HCT116 (cell line): Measurements from ENCODE around the gene OSBPL1A. TPM values are rescaled to one million over a fixed set of nuclear protein-coding genes. Genes with fewer than 3 reads are reported as not detected.

ENCODE experiments used
- ATAC-seq: fragments of 200-7000 bp; cut with Tn5 transposase; 2 replicates; pipeline ENCODE4 v1.9.1; 2020; ENCODE audit warnings: mild to moderate bottlenecking, moderate library complexity
- BruUV-seq: library from RNA; stranded (reverse); fragments of 400-500 nt; replicated peaks from 2 replicates; lab custom pipeline; 2021; lab: Mats Ljungman, UMichigan
- CTCF ChIA-PET: fragments of 300-600 bp; sonication (Branson Sonifier 250); formaldehyde crosslinking; loops from one replicate; lab custom pipeline; 2021; ENCODE audit warnings: antibody characterized with exemption; lab: Charles Lee
- POLR2A ChIA-PET: fragments of 300-600, 350-600 bp; sonication (Branson Sonifier 250); formaldehyde crosslinking; loops from one replicate; lab custom pipeline; 2021; ENCODE audit warnings: antibody characterized with exemption; lab: Charles Lee
- RAD21 ChIA-PET, 2 experiments: fragments of 300-600 bp; sonication (Branson Sonifier 250); formaldehyde crosslinking; loops; one replicate each; lab custom pipeline; 2023; ENCODE audit warnings: low total read pairs in 2 of 2; ENCODE audit not compliant: uncharacterized antibody in 2 of 2, unreplicated experiment in 2 of 2, low non-redundant PET in 1 of 2; lab: Charles Lee
- DNase-seq: peaks from one replicate; pipeline ENCODE4 v3.0.0-alpha.2; 2010; ENCODE audit warnings: low read depth, low spot score
- H2AFZ ChIP-seq: fragments of 200-600 bp; shearing (Covaris generic), sonication (generic); 2 replicates; pipeline ENCODE4 v1.6.1; 2017; ENCODE audit warnings: low read depth, mixed run types, mixed read lengths, antibody characterized with exemption, low read length; ENCODE audit not compliant: poor library complexity, severe bottlenecking
- H3K27ac ChIP-seq: 2 replicates; pipeline ENCODE4 v1.5.1; 2012; ENCODE audit warnings: low read depth, low read length
- H3K27me3 ChIP-seq: fragments of 200-600 bp; sonication (generic); 2 replicates; pipeline ENCODE4 v1.6.1; 2016; ENCODE audit warnings: mixed run types, low read length, mixed read lengths; ENCODE audit not compliant: insufficient read depth
- H3K36me3 ChIP-seq, 2 experiments: fragments of 200-500 bp in 1 of 2; fragments of 200-600 bp in 1 of 2; sonication (Bioruptor generic) in 1 of 2; sonication (generic) in 1 of 2; 2 replicates each; pipeline versions ENCODE4 v1.5.1 to v1.6.1; 2014 to 2016; ENCODE audit warnings: low read length in 2 of 2, inconsistent platforms in 1 of 2, mixed read lengths in 1 of 2, mixed run types in 1 of 2; ENCODE audit not compliant: insufficient read depth in 2 of 2, control insufficient read depth in 1 of 2
- H3K4me1 ChIP-seq, 2 experiments: fragments of 200-600 bp in 1 of 2; sonication (generic) in 1 of 2; 2 replicates each; pipeline versions ENCODE4 v1.5.1 to v1.6.1; 2012 to 2017; ENCODE audit warnings: low read length in 2 of 2, inconsistent platforms in 1 of 2, mild to moderate bottlenecking in 1 of 2, mixed read lengths in 1 of 2, mixed run types in 1 of 2, moderate library complexity in 1 of 2; ENCODE audit not compliant: insufficient read depth in 2 of 2, control insufficient read depth in 1 of 2
- H3K4me2 ChIP-seq: fragments of 200-600 bp; sonication (generic); 2 replicates; pipeline ENCODE4 v1.6.1; 2017; ENCODE audit warnings: mixed run types, low read length, mixed read lengths
- H3K4me3 ChIP-seq, 2 experiments: fragments of 200-600 bp in 1 of 2; sonication (generic) in 1 of 2; replicated peaks in 1 of 2; 2 replicates each; pipeline ENCODE4 v1.5.1; 2011 to 2016; ENCODE audit warnings: low read length in 2 of 2, control low read depth in 1 of 2, low read depth in 1 of 2, mild to moderate bottlenecking in 1 of 2, mixed read lengths in 1 of 2, mixed run types in 1 of 2
- H3K79me2 ChIP-seq: fragments of 200-600 bp; sonication (generic); 2 replicates; pipeline ENCODE4 v1.6.1; 2017; ENCODE audit warnings: mild to moderate bottlenecking, mixed run types, low read length, moderate library complexity, mixed read lengths; ENCODE audit not compliant: insufficient read depth
- H3K9ac ChIP-seq: fragments of 200-600 bp; sonication (generic); 2 replicates; pipeline ENCODE4 v1.6.1; 2016; ENCODE audit warnings: low read length, mixed read lengths
- H3K9me2 ChIP-seq: fragments of 200-600 bp; sonication (generic), shearing (Covaris generic); 2 replicates; pipeline ENCODE4 v1.6.1; 2017; ENCODE audit warnings: mixed run types, mild to moderate bottlenecking, moderate library complexity; ENCODE audit not compliant: insufficient read depth
- H3K9me3 ChIP-seq, 2 experiments: fragments of 200-500 bp in 1 of 2; fragments of 200-600 bp in 1 of 2; sonication (Bioruptor generic) in 1 of 2; sonication (generic) in 1 of 2; 2 replicates each; pipeline ENCODE4 v1.6.1; 2014 to 2017; ENCODE audit warnings: low read length in 2 of 2, mixed read lengths in 2 of 2, inconsistent platforms in 1 of 2, low read depth in 1 of 2, mild to moderate bottlenecking in 1 of 2, mixed run types in 1 of 2, moderate library complexity in 1 of 2; ENCODE audit not compliant: control insufficient read depth in 1 of 2, insufficient read depth in 1 of 2
- H4K20me1 ChIP-seq: fragments of 200-600 bp; sonication (generic), shearing (Covaris generic); 2 replicates; pipeline ENCODE4 v1.6.1; 2017; ENCODE audit warnings: mixed run types, mild to moderate bottlenecking, moderate library complexity; ENCODE audit not compliant: insufficient read depth
- ELF1 ChIP-seq: IDR thresholded peaks from 2 replicates; pipeline ENCODE4 v1.6.1; 2012; ENCODE audit warnings: low read depth, borderline replicate concordance
- MAX ChIP-seq: IDR thresholded peaks from 2 replicates; pipeline ENCODE4 v1.6.1; 2012
- RAD21 ChIP-seq: IDR thresholded peaks from 2 replicates; pipeline ENCODE4 v1.6.1; 2012; ENCODE audit warnings: low read depth, mild to moderate bottlenecking
- ZBTB33 ChIP-seq: IDR thresholded peaks from 2 replicates; pipeline ENCODE4 v1.6.1; 2011; ENCODE audit warnings: mild to moderate bottlenecking, low read length, moderate library complexity; ENCODE audit not compliant: insufficient replicate concordance; ENCODE audit errors: extremely low read depth
- intact Hi-C: fragments of 100-400 bp; cut with micrococcal nuclease; formaldehyde crosslinking; loops from 2 replicates; pipeline ENCODE4 v1.10.0; 2022
- microRNA-seq: library from miRNA; unstranded; fragments of <30 nt; microRNA quantifications from one replicate; pipeline ENCODE4, GENCODE V29; 2016; ENCODE audit warnings: borderline number of aligned reads
- total RNA-seq: library from RNA; stranded (reverse); gene quantifications from one replicate; pipeline ENCODE4 v1.2.1, GENCODE V29; 2021; ENCODE audit not compliant: unreplicated experiment

OSBPL1A gene
- total RNA-seq, 1 experiment from 2014 or later, result 18.9 TPM

GRCh38 chr18:24112874-24113615 lies 284.6 kb downstream of the OSBPL1A start (continued):
- TF ChIP-seq ZBTB33, result no peak

DNA sequence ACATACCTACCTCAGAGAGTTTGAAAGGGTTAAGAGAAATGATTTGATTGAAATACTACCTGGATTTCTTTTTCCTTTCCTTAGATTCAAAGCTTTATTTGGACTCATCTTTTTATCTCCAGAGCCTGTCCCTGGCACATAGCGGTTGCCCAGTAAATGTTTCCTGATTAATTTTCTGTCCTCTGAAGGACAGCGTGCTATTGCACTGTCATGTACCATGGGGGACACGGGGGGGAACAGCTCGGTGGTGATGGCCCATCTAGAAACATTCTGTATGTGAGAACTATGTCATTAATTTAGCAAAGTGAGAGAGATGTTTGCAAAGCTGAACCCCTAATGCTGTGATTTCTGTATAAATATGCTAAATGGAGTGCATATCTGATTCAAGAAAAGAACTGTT lies 285.2 kb downstream of the OSBPL1A start:
- ChIA-PET CTCF (interaction anchor here (1.3 to 1.7 kb wide), 2 partner anchors 96 to 98 kb away, joined by 4 read pairs; partner anchors contain the start of gene TTC39C), RAD21 (no interaction called here), POLR2A (no interaction called here)
- H3K36me3 ChIP-seq, result no peaks in the 10 kb centered on the region
- H3K27ac ChIP-seq, result peak overlapping the region; percentile 51
- no peak for DNase-seq
- H3K9me2 ChIP-seq, result no peaks in the 10 kb centered on the region
- peaks cover 18 to 22% of the 10 kb centered on the region in 2 experiments for H3K4me1 ChIP-seq
- no peak for TF ChIP-seq ELF1
- no peak for TF ChIP-seq MAX
- TF ChIP-seq ZBTB33, result no peak
- TF ChIP-seq RAD21, result no peak
- no peaks in the 10 kb centered on the region for H3K79me2 ChIP-seq
- peak overlapping the region in 1 of 2 experiments; percentile 44; a peak in 2 of 4 replicates for H3K4me3 ChIP-seq
- H4K20me1 ChIP-seq, result no peaks in the 10 kb centered on the region
- no peak overlapping the region for H2AFZ ChIP-seq
- BruUV-seq, result no TSS peak
- no peaks in the 10 kb centered on the region for H3K9me3 ChIP-seq
- ATAC-seq, result no peak
- intact Hi-C loops, result loop anchor here (5.0 to 10.0 kb wide), 4 partner anchors 35 to 618 kb away; partner anchors contain the start of gene TTC39C
- H3K27me3 ChIP-seq, result no peaks in the 10 kb centered on the region
- H3K4me2 ChIP-seq, result peak overlapping the region; percentile 79
- peak overlapping the region; percentile 44 for H3K9ac ChIP-seq

Small RNA genes within 50 kb of the gene (microRNA-seq; reads per million reads assigned to microRNA genes)
- 12.9 reads per million, percentile 33 among the genes with 10 or more reads in this experiment for gene MIR320C2

Other genes starting within 250 kb of the OSBPL1A start
- 46.4 TPM for gene IMPACT, start 28.8 kb upstream of the OSBPL1A start, total RNA-seq
- gene HRH4, start 62.8 kb upstream of the OSBPL1A start, total RNA-seq, result not detected